Smooth muscle cell (in vitro differentiated cells): ENCODE measurements around the gene STON1. TPM values are rescaled to one million over a fixed set of nuclear protein-coding genes. Genes with fewer than 3 reads are reported as not detected.
"Not testable (repeated sequence)": the region's sequence is repeated elsewhere in the genome, so short reads cannot be mapped to it uniquely, and the experiment has no call there.

ENCODE experiments used
- DNase-seq: peaks from one replicate; lab custom pipeline; 2025; ENCODE audit not compliant: unreplicated experiment; lab: John Stamatoyannopoulos, UW
- H2AFZ ChIP-seq: fragments of 200-600 bp; sonication (generic); 2 replicates; pipeline ENCODE4 v1.6.0; 2016; ENCODE audit warnings: antibody characterized with exemption, low read depth, mild to moderate bottlenecking
- H3F3A ChIP-seq: fragments of 200-600 bp; sonication (generic); 2 replicates; pipeline ENCODE4 v1.6.0; 2017; ENCODE audit warnings: antibody characterized with exemption, low read depth
- H3K27ac ChIP-seq: fragments of 200-600 bp; sonication (generic); 2 replicates; pipeline ENCODE4 v1.5.1; 2016; ENCODE audit warnings: low read depth, mild to moderate bottlenecking
- H3K27me3 ChIP-seq: fragments of 200-600 bp; sonication (generic); 2 replicates; pipeline ENCODE4 v1.6.1; 2016; ENCODE audit warnings: low read depth, mild to moderate bottlenecking
- H3K36me3 ChIP-seq: fragments of 200-600 bp; sonication (generic); 2 replicates; pipeline ENCODE4 v1.5.1; 2016; ENCODE audit warnings: low read depth
- H3K4me1 ChIP-seq: fragments of 200-600 bp; sonication (generic); 2 replicates; pipeline ENCODE4 v1.5.1; 2016; ENCODE audit warnings: low read depth
- H3K4me2 ChIP-seq: fragments of 200-600 bp; sonication (generic); 2 replicates; pipeline ENCODE4 v1.6.0; 2016; ENCODE audit warnings: mild to moderate bottlenecking
- H3K4me3 ChIP-seq: fragments of 200-600 bp; sonication (generic); 2 replicates; pipeline ENCODE4 v1.5.1; 2016; ENCODE audit warnings: mild to moderate bottlenecking
- H3K79me2 ChIP-seq: fragments of 200-600 bp; sonication (generic); 2 replicates; pipeline ENCODE4 v1.6.0; 2016; ENCODE audit warnings: low read depth, mild to moderate bottlenecking
- H3K9ac ChIP-seq: fragments of 200-600 bp; sonication (generic); 2 replicates; pipeline ENCODE4 v1.6.0; 2016; ENCODE audit warnings: low read depth
- H3K9me3 ChIP-seq: fragments of 200-600 bp; sonication (generic); replicated peaks from 2 replicates; pipeline ENCODE4 v1.5.1; 2016; ENCODE audit warnings: low read depth
- H4K20me1 ChIP-seq: fragments of 200-600 bp; sonication (generic); 2 replicates; pipeline ENCODE4 v1.6.0; 2016; ENCODE audit warnings: low read depth
- CTCF ChIP-seq: fragments of 200-600 bp; sonication (generic); IDR thresholded peaks from 2 replicates; pipeline ENCODE4 v1.5.1; 2017; ENCODE audit warnings: borderline replicate concordance, mild to moderate bottlenecking, antibody characterized with exemption; ENCODE audit not compliant: insufficient read depth, poor library complexity, severe bottlenecking
- WGBS: methylation state at CpG from one replicate; pipeline ENCODE4 v1.1.7; 2016; ENCODE audit warnings: low lambda C conversion rate; 5-methylcytosine and 5-hydroxymethylcytosine counted together
- polyA plus RNA-seq: library from polyadenylated mRNA; unstranded; fragments of >200 nt; fragmentation: Nextera tagmentation; extraction: Ambion mirVana; gene quantifications from 2 replicates; pipeline ENCODE4 v1.2.1, GENCODE V29; 2016
- total RNA-seq: library from RNA; depleted of rRNA; stranded (reverse); fragments of >200 nt; gene quantifications from 2 replicates; pipeline ENCODE4 v1.2.3, GENCODE V29; 2014

STON1 gene
- total and polyA plus RNA-seq, 2 experiments from 2014 or later: 15.3 to 56.6 TPM

- no peak for DNase-seq
- Histone ChIP-seq H3K27me3 (no peaks in the 10 kb centered on the region), H3K79me2 (peaks cover 18% of the 10 kb centered on the region), H3K9ac (no peak overlapping the region), H3F3A (no peaks in the 10 kb centered on the region), H2AFZ (no peak overlapping the region), H3K4me2 (no peak overlapping the region), H4K20me1 (peaks cover 73% of the 10 kb centered on the region), H3K36me3 (no peaks in the 10 kb centered on the region), H3K4me3 (no peak overlapping the region), H3K4me1 (peaks cover 15% of the 10 kb centered on the region), H3K27ac (no peak overlapping the region), H3K9me3 (no peaks in the 10 kb centered on the region)
- no peak for TF ChIP-seq CTCF
- WGBS: 100% methylated on average over 2 of the region's 2 CpGs
These were observed 62.1 kb downstream of the STON1 start for GRCh38 chr2:48592067-48592466.

- H3F3A ChIP-seq, H3K36me3 ChIP-seq, H3K4me3 ChIP-seq, H3K4me1 ChIP-seq, DNase-seq, H3K27me3 ChIP-seq, H2AFZ ChIP-seq, H3K27ac ChIP-seq, H3K9ac ChIP-seq, H3K9me3 ChIP-seq, H3K79me2 ChIP-seq, H3K4me2 ChIP-seq: not testable (repeated sequence)
- 97% methylated on average over 7 of the region's 7 CpGs for WGBS
- H4K20me1 ChIP-seq: peaks cover 38% of the 10 kb centered on the region
These were observed 66.8 kb downstream of the STON1 start for GRCh38 chr2:48596751-48597150.

GRCh38 chr2:48597492-48597891 is 67.5 kb downstream of the STON1 start:
- H2AFZ ChIP-seq: no peak overlapping the region
- H3K9me3 ChIP-seq: no peaks in the 10 kb centered on the region
- H3F3A ChIP-seq: no peaks in the 10 kb centered on the region
- no peaks in the 10 kb centered on the region for H3K36me3 ChIP-seq
- H3K27ac ChIP-seq: no peak overlapping the region
- H3K79me2 ChIP-seq: no peaks in the 10 kb centered on the region
- peaks cover 36% of the 10 kb centered on the region for H4K20me1 ChIP-seq
- 90% methylated on average over 2 of the region's 2 CpGs for WGBS
- H3K4me3 ChIP-seq: no peak overlapping the region
- H3K4me2 ChIP-seq: no peak overlapping the region
- peaks cover 5% of the 10 kb centered on the region for H3K4me1 ChIP-seq
- no peak overlapping the region for H3K9ac ChIP-seq
- H3K27me3 ChIP-seq: no peaks in the 10 kb centered on the region
- DNase-seq: no peak
- TF ChIP-seq CTCF: no peak

GRCh38 chr2:48600204-48600813 is 70.4 kb downstream of the STON1 start:
- TF ChIP-seq CTCF: peak; percentile 78
- H3F3A ChIP-seq: no peaks in the 10 kb centered on the region
- no peaks in the 10 kb centered on the region for H3K27me3 ChIP-seq
- H3K4me3 ChIP-seq: no peak overlapping the region
- H3K4me2 ChIP-seq: no peak overlapping the region
- H3K9me3 ChIP-seq: no peaks in the 10 kb centered on the region
- no peak overlapping the region for H3K9ac ChIP-seq
- H3K4me1 ChIP-seq: peaks cover 5% of the 10 kb centered on the region
- 35% methylated on average over 4 of the region's 4 CpGs for WGBS
- no peak overlapping the region for H2AFZ ChIP-seq
- peaks cover 12% of the 10 kb centered on the region for H4K20me1 ChIP-seq
- no peak for DNase-seq
- no peaks in the 10 kb centered on the region for H3K79me2 ChIP-seq
- H3K27ac ChIP-seq: no peak overlapping the region
- H3K36me3 ChIP-seq: no peaks in the 10 kb centered on the region
